Measurements from ENCODE around the gene DIAPH3. TPM values are rescaled to one million over a fixed set of nuclear protein-coding genes. Genes with fewer than 3 reads are reported as not detected.

Gene DIAPH3
- 4.1 to 9.4 TPM (median 9.1 TPM) in 5 replicates for total RNA-seq (2022; extraction: Qiagen RNA extraction; ENCODE audit: low read depth)

GRCh38 chr13:60163478-60164233, at the start of gene DIAPH3:
Gene DIAPH3 (minus strand): TSS chr13:60163928. CDS start chr13:60163766, 162 bp downstream.

Other genes with a start within 250 kb of the DIAPH3 start
- 3.9 to 6.4 TPM (median 5.6 TPM) in 5 replicates for gene TDRD3, start 233.3 kb upstream of the DIAPH3 start, total RNA-seq (2022; extraction: Qiagen RNA extraction; ENCODE audit: low read depth)